Tongue (tissue), 2 donors: ENCODE data around the gene CHCHD3. TPM values are rescaled to one million over a fixed set of nuclear protein-coding genes. Genes with fewer than 3 reads are reported as not detected.

Experiments
- DNase-seq: peaks from one replicate; pipeline ENCODE4 v3.0.0-alpha.2; 2015
- total RNA-seq: library from RNA; depleted of rRNA; stranded (reverse); fragments of >200 nt; gene quantifications from one replicate; pipeline ENCODE4 v1.2.3, GENCODE V29; 2014

The CHCHD3 gene
- total RNA-seq, 1 donor from 2014 or later: 123 TPM

DNA sequence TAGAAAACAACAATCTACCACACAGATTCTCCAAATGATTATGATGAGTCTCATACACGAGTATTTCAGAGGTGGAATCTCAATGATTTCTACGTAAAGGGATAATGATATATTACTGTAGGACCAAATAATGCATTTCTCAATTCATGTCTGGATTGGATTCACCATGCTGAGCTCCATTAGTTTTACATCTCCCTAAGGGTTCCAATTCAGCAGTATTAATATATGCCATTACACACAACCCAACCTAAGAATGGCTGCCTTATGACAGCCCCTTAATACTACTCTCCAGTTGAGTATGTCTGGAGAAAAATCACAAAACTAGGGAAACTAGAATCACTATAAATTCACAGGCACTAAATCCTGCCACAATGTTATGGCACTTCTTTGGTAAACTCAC lies 271.3 kb downstream of the CHCHD3 start:
- DNase-seq: no peak

DNA sequence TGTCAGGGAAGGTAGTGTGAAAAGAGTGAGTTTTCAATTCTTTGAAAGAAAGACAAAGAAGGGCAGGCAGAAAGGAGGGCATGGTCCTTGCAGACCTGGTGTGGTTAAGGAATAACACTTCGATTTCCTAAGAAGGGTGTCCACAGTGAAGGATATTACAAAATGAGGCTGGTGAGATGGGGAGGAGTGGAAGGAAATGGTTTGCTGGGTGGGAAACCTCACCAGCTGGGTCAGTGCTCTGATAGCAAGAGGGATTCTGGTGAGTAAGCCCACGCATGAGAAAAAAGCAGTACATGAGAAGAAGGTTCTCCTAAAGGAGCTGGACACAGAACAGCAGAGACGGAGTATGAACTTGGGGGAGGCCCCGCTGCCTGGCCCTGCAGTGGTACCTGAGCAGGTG lies 275.1 kb downstream of the CHCHD3 start:
- no peak for DNase-seq

DNA sequence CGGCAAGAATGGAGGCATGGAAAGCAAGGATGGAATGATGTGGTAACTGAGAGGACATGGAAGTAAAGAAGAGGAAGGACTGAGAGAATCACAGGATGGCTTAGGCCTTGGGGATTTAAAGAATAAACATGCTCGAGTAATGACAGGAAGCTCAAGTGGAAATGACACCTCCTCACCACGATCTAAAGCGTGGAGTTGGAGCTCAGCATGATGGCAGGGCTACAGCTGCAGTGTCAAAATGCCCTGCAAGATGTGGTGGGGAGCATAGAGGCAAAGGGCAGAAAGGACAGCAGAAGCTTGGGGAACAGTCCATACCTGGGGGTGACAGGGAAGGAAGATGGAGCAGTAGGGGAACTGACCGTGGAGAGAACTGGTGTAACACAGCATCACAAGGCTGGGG lies 276.1 kb downstream of the CHCHD3 start:
- DNase-seq: no peak

DNA sequence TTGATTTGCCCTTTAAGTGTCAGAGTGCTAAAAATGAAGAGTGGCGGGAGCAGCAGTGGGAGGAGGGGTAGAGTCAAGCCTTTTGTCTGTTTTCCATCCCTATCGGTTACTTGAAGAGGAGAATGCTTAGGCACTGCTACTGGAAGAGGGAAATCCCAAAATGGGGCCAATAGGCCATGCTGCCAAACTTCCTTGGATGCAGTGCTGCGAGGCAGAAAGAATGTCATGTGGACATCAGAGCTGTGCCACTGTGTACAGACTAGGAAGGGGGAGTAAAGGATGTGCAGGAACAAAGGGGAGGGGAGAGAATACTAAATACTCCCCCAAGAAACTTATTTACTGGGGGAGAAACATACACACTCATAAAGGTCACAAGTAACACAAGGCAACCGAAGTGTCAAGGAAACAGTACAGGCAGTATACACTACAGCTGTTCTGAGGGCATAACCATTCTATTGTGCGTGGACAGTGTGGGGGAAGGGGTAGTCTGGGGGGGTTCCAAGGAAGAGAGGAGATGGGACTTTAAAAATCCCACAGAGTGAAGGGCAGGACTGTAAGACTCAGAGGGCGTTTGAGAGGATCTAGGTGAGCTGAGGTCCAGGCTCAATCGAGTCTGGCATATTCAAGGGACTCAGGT lies 276.9 kb downstream of the CHCHD3 start:
- DNase-seq: no peak

DNA sequence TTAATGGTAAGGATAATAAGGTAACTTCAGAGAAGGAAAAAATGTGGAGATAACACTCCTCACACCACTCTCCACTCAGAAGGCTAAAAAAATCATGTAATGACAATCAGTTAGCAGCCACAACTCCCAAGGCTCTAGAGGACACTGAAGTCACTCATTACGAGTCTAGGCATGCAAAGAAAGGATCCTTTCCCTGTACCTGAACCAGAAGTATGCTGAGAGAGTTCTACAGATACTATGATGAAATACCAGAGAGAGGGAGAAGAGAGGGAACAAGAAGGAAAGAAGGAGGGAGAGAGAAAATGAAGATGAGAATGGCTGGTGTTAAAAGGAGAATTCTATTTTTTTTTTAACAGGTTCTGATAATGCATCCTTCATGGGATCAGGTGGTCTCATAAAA lies 281.4 kb downstream of the CHCHD3 start:
- DNase-seq: no peak

DNA sequence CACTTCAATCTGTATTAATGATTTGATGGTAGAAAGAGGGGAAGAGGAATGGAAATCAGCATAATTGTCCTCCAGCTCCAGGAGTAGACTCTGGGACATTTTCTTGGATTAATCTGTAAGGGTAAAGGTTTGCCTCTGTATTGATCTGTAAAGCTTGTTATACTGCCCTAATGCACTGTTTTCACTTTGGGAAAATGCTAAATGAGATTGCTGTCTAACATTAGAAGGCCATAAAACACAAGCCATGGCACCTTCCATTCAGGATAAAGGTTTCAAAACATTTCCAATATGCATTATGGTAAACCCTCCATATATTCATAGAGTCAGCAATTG lies 282.8 kb downstream of the CHCHD3 start:
- DNase-seq: no peak

DNA sequence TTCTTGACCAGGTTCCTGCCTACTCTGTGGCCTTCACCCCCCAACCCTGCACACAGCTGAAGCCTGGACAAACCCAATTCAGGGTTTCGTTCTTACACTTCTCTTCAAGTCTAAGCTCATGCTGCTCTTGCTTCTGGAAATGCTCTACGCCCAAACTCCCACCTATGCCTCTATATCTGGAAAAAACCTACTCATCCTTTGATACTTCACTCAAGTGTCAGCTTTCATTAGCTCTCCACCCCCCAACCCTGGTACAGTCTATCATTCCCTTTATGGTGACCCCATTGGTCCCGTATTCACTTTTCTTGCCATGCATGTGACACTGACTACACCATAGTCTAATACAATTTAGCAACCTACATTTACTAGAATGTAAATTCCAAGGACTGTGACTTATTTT lies 284.7 kb downstream of the CHCHD3 start:
- no peak for DNase-seq

DNA sequence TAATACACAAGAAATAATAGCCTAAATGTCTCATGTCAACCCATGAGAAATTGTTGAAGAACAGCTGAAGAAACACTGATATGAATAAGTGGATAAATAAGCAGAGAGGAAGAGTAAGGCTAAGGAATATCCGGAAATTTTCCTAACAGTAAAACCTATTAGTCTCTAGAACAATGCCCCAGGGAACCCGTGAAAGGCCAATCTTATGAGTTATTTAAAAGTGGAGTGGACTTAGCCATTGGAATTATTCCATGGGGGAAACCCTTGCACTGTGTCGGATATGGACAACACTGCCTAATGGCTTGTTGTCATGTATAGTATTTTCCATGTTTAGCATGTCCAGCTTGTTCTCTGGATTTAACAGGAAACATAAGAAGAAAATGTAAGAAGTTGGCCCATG lies 288.4 kb downstream of the CHCHD3 start:
- DNase-seq: no peak

DNA sequence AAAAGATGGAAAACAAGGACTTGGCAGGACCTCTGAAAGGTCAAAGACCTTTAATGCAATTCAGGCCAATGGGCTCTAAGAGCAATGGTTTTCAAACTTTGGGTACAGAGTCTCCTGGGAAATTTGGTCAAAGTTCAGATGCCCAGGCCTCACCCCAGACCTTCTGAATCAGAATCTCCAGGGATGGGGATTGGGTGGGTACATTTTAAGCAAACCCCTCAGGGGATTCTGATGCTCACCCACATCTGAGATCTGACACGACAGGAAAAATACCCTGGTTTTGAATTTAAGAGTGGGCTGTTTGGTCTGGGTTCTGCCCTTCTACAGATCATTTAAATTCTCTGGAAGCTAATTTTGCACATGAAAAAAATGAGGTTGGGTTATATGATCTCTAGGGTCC lies 290.9 kb downstream of the CHCHD3 start:
- no peak for DNase-seq

DNA sequence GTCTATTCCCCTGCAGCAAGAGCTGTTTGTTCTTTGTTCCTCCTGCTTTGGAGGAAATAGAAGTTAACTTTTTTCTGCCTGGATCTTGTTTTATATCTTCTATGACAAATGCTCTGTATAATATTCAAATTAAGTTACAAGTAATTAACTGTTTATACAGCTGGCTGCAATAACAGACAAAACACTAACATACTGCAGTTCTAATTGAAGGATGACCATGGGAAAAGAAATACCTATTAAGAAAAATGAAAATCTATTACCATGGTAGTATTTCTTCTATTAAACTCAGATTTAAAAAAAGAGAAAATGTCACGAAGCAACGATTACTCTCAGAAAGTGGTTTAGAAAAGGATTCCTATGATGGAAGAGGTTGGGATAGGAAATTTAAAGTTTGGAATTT lies 291.8 kb downstream of the CHCHD3 start:
- DNase-seq: no peak

DNA sequence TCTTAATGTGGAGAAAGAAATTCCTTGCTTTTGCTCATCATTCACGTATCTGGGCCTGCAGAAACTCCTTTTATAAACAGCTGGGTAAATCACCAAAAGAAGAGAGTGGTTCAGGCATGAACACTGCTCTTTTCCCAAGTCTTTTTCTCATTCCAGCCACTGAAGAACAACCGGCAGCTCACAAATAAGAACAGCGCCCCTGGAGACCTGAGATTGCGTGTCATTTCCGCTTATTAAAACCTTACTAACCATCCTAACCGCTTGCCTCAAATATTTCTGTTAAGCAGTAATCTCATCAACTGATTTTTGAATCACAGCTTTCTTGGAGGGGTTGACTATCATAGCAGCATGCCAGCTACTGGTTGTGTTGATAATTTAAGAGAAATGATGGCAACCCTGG lies 292.6 kb downstream of the CHCHD3 start:
- DNase-seq: no peak

DNA sequence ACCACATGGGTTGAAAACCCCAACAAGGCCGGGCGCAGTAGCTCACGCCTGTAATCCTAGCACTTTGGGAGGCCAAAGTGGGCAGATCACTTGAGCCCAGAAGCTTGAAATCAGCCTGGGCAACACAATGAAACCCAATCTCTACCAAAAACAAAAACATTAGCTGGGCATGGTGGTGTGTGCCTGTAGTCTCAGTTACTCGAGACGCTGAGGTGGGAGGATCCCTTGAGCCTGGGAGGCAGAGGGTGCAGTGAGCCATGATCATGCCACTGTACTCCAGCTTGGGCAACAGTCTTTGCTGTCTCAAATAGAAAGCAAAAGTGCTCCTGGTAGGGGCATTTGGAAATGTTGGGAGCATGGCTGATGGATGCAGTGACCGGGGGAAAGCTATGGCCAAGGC lies 296.0 kb downstream of the CHCHD3 start:
- DNase-seq: no peak

DNA sequence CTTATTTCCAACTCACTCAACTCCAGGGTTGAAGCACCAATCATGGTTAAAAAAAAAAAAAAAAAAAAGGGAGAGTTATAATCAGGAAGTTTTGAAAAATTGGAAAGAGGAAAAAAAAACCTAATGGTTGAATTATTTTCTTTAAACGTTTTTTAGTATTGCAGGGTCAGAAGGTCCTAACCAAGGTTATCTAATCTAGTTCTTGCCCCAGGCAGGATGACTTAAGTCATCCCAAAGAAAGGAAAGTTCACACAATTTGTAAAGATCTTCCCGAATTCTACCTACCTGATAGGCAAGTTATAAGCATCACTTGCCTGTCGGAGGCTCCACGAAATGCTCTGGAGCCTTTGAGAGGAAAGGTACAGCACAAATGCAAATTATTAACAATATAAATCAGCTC lies 297.5 kb downstream of the CHCHD3 start:
- DNase-seq: no peak

DNA sequence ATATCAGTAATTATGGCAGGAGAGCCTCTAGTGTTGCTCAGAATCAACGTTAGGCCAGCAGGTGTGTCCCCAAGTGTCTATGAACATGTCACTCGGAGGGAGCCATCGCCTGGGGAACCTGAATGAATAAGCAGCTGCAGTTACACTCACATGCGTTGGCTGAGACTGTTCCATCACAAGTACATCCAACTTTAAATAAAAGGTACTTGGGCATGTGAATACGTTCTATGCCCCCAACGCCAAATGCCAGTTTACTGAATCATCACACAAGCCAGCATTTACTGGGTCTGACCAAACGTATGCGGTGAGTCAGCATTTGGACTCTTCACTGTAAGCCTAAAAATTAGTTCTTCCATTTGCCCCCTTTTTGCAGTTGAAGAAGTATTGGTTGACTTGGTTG lies 298.1 kb downstream of the CHCHD3 start:
- no peak for DNase-seq

DNA sequence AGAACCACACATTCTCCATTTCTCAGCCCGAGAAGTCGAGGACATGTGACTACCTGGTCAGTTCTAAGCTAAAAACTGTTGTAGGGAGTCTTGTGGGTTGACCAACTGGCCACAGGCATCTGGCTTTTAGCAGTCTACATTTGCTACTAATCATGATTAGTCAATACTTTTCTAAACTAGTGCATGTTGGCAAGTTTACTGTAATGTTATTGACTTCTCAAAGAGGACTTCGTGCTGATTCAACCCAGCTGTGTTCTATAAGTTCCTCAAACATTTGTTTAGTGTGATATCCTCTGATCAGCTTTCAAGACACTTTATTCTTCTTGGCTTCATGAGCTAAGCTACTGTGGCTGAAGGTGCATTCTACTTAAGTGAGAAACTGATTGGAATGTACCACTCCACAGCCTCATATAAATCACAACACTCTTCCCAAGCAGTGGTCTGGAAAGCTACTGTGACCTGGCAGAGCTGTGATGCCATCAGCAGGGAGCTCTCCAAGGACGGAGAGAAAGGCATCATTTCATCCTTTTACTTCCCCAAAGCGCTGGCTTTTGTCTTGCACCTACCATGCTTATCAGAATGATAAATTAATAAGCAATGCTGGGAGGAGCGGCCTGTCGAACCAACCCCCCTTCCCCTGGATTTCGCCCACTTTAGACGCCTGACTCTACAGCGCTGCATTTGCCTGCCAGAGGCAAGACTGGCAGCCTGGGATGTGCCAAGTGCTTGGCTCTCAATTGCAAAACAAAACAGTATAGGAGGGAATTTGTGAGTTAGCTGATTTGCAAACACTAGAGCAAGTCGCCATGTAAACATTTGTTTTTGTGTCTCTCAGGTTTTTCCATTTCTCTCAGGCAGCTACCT lies 298.9 kb downstream of the CHCHD3 start:
- no peak for DNase-seq

DNA sequence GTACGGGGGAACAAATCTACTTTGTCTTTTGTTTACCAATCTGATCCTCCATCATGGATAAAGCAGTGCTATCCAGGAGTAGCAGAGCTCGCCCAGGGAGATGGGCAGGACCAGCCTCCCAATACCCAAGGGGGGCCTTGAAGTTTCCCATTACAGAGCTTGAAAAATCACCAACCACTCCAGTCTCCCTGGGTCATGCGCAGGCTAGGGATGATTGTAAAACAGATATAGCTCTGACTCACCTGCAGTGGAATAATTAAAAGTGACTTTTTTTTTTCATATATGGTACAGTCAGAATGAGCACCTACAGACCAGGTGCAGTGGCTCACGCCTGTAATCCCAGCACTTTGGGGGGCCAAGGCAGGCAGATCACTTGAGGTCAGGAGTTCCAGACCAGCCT lies 301.1 kb downstream of the CHCHD3 start:
- DNase-seq: no peak

DNA sequence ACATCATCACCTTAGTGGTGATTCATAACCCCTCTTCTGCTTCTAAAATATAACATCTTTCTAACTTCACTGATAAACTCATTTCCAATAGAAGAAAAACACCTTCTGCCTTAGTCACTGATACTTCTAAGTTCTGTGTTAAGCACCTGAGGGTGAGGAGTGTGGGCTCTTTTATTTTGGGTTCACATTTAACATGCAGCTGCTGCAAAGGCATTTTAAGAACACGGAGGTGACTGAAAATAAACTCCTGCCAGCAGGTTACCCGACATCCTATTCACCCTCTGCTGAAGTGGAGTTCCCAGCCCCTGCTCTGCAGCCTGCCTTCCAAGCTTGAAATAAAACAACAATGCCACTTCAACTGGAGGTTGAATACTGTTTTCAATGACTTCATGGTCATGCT lies 302.7 kb downstream of the CHCHD3 start:
- DNase-seq: no peak

DNA sequence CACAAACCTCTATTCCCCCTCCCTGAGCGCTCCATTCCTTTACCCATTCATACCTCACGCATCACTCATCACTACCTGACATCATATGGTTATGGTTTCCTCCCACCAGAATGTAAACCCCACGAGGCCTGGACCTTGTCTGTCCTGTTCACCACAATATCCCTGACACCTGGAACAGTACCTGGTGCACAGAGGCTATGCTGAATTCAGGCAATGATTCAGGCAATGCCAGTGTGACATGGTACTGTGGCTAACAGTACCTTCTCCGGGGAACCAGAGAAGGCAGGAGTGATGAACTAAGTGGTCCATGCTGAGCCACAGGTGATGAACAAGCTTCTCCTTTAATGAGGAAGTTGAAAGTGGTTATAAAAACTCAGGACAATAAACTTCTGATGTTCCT lies 303.1 kb downstream of the CHCHD3 start:
- DNase-seq: no peak

DNA sequence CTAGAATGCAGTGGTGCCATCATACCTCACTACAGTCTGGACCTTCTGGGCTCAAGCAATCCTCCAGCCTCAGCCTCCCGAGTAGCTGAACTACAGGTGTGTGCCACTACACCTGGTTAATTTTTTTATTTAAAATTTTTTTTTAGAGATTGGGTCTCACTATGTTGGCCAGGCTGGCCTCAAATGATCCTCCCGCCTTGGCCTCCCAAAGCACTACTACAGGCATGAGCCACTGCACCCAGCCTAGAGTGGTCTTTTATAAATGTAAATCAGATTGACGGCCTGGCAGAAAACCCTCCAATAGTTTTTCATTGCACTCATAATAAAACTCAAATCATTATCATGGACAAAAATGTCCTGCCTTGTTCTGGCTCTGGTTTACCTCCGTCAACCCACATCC lies 303.9 kb downstream of the CHCHD3 start:
- DNase-seq: no peak

DNA sequence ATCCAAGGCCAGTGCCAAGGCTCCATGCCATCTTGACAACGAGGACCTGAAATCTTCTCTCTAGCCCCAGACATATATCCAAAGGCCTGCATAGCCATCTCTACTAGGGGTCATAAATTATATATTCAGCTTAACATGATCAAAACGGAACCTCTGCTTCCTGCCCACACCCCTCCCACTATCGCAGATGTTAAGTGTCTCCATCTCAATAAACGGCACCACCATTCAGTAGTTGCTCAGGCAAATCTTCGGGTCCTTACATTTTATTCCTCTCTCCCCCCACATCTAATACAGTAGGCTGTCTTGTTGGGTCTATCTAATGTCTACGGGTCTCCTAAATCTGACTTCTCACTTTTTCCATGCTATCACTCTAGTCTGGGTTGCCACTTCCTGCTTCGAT lies 304.5 kb downstream of the CHCHD3 start:
- DNase-seq: no peak

DNA sequence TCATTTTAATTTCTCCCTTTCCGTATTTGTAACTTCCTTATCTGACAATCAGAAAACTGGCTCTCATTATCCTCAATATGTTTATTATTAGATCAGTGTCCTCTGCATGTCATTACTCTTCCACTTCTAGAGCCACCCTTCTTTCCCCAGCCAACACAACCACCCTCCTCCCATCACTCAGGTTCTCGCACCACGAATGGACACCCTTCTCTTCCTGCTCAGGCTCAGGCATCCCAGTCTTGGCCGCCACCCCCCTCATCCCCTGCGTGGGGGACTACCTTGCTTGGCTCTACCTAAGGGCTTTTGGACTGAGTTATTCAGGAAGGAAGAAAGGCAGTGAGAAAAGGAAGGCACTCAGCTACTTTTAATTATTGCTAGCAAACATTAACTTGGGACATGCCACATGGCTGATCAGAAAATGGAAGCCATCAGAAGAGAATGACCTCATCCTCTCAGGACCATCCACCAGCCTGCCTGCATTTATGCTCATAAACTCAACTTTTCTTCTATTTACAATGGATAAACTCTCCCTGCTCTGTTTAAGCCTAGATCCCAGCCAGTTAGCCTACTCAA lies 305.8 kb downstream of the CHCHD3 start:
- DNase-seq: no peak

DNA sequence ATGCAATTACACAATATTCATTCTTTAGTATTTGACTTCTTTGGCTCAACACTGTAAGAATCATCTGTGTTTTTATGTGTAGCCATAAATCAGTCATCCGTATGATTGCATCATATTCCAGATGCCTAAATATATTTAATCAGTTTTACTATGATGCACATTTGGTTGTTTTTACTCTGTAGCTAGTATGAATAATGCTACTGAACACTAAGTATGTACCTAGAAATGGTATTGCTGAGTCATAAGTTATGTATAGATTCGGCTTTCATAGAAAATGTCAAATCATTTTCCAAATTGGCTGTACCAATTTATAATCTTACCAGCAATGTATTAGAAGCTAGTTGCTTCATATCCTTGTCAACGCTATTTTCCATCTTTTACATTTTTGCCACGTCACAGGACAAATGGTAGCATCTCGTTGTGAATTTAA lies 308.3 kb downstream of the CHCHD3 start:
- DNase-seq: no peak

DNA sequence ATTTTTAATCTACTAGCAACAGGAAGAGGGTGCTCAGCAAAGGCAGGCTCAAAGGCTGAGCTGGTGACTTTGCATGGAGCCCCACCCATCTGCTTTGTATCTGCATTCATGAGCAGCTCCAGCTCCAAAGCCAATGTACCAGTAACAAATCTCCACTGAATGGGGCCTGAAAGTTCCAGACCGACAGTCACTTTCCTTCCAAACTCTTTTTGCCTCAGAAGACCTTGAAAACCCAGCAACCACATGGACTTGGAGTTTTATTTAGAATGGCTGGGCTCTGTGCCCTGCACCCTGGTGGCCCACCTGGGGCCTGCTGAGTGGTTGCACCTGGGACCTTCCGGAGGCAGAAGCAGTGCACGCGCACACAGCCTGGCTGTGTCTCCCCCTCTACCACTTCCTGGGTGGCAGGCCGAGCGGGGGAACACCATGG lies 310.6 kb downstream of the CHCHD3 start:
- DNase-seq: no peak

DNA sequence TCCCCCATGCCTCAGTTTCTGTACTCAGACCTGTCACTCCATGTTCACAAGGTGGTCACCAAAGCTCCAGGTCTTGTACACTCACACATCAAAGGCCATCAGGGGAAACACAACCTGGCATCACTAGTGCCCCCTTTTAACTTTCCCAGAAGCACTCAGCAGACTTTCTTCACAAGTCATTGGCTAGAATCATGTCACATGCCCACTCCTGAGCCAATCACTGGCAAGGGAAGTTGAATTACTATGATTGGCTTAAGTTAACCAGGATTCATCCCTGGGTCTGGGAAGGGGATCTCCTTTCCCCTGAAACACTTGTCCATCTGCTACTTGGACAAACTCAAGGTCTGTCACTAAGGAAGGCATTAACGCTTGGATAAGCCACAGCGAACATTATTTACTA lies 311.8 kb downstream of the CHCHD3 start:
- DNase-seq: no peak
